ENCODE measurements around the gene CFL1.

CFL1 gene

GRCh38 chr11:65860278-65861164 is 2.5 kb upstream of the CFL1 start, which contains the start of gene MUS81:
Gene MUS81 (plus strand): TSS chr11:65860433. CDS start chr11:65860754, 321 bp downstream.
- TF ChIP-seq CTCF (IDR thresholded peaks at IDR 0.05): peak; percentile 83 to 85
- H3K4me3 ChIP-seq: peak within 1 kb of the TSS; percentile 84 to 99
- peaks cover 0 to 42% (median 34%) of the 10 kb centered on the region in 4 donors for H3K4me1 ChIP-seq
- H3K27me3 ChIP-seq: no peaks in the 10 kb centered on the region
- peaks cover 40 to 46% (median 41%) of the 10 kb centered on the region in 3 donors for H3K36me3 ChIP-seq
- H3K9me3 ChIP-seq: no peaks in the 10 kb centered on the region
- intact Hi-C loops (cut with DNase I; ENCODE audit: low total_unique reads): no loop called here
- peak; percentile 99 for DNase-seq
- H3K27ac ChIP-seq: peak within 1 kb of the TSS; percentile 97 to 98

GRCh38 chr11:65859812-65860277 is 1.9 kb upstream of the CFL1 start:
- DNase-seq: peak in 1 of 2 donors; percentile 43
- intact Hi-C loops (cut with DNase I; ENCODE audit: low total_unique reads): loop anchor here (2.0 kb wide), 1 partner anchor 59 kb away; the partner anchor contains the start of genes C11orf68 and DRAP1
- Histone ChIP-seq H3K9me3 (no peaks in the 10 kb centered on the region), H3K27me3 (no peaks in the 10 kb centered on the region), H3K4me3 (peak overlapping the region; percentile 84 to 99), H3K36me3 (peaks cover 40 to 46% (median 41%) of the 10 kb centered on the region in 3 donors), H3K27ac (peak overlapping the region; percentile 97 to 98), H3K4me1 (peaks cover 0 to 49% (median 38%) of the 10 kb centered on the region in 4 donors)
- no peak for TF ChIP-seq CTCF (IDR thresholded peaks at IDR 0.05)

- Histone ChIP-seq H3K4me1 (peaks cover 0 to 50% (median 39%) of the 10 kb centered on the region in 4 donors), H3K27ac (peak overlapping the region; percentile 97 to 98), H3K27me3 (no peaks in the 10 kb centered on the region), H3K36me3 (peaks cover 40 to 46% (median 41%) of the 10 kb centered on the region in 3 donors), H3K9me3 (no peaks in the 10 kb centered on the region), H3K4me3 (peak overlapping the region; percentile 84 to 99)
- peak in 1 of 2 experiments; percentile 14 for TF ChIP-seq CTCF (IDR thresholded peaks at IDR 0.05)
- DNase-seq: peak; percentile 100
- intact Hi-C loops (cut with DNase I; ENCODE audit: low total_unique reads): loop anchor here (2.0 kb wide), 1 partner anchor 60 kb away; the partner anchor contains the start of genes C11orf68 and DRAP1
Measured at GRCh38 chr11:65859095-65859811, 1.3 kb upstream of the CFL1 start.

- no peak for DNase-seq
- intact Hi-C loops (cut with DNase I; ENCODE audit: low total_unique reads): loop anchor here (2.0 kb wide), 1 partner anchor 60 kb away; the partner anchor contains the start of genes C11orf68 and DRAP1
- Histone ChIP-seq H3K4me1 (peaks cover 0 to 50% (median 41%) of the 10 kb centered on the region in 4 donors), H3K4me3 (peak overlapping the region; percentile 84 to 99), H3K36me3 (peaks cover 40 to 46% (median 41%) of the 10 kb centered on the region in 3 donors), H3K27me3 (no peaks in the 10 kb centered on the region), H3K9me3 (no peaks in the 10 kb centered on the region), H3K27ac (peak overlapping the region; percentile 97 to 98)
- no peak for TF ChIP-seq CTCF (IDR thresholded peaks at IDR 0.05)
Measured at GRCh38 chr11:65858681-65859087, 704 bp upstream of the CFL1 start.

- Histone ChIP-seq H3K36me3 (peaks cover 41 to 46% (median 43%) of the 10 kb centered on the region in 3 donors), H3K27ac (peak overlapping the region; percentile 97 to 98), H3K4me3 (peak overlapping the region; percentile 84 to 99), H3K27me3 (no peaks in the 10 kb centered on the region), H3K9me3 (no peaks in the 10 kb centered on the region), H3K4me1 (peaks cover 0 to 45% (median 37%) of the 10 kb centered on the region in 4 donors)
- no peak for TF ChIP-seq CTCF (IDR thresholded peaks at IDR 0.05)
- intact Hi-C loops (cut with DNase I; ENCODE audit: low total_unique reads): no loop called here
- peak in 1 of 2 donors; percentile 80 for DNase-seq
Measured at GRCh38 chr11:65857500-65857852, 504 bp downstream of the CFL1 start.
